GM23248 (cell line): ENCODE results near the gene NCKAP1. TPM values are rescaled to one million over a fixed set of nuclear protein-coding genes. Genes with fewer than 3 reads are reported as not detected.

ENCODE experiments used
- DNase-seq: peaks from one replicate; pipeline ENCODE4 v3.0.0-alpha.2; 2015
- H2AFZ ChIP-seq: fragments of 200-600 bp; sonication (generic); 2 replicates; pipeline ENCODE4 v1.6.1; 2016; ENCODE audit warnings: antibody characterized with exemption
- H3F3A ChIP-seq: fragments of 200-600 bp; sonication (generic); 2 replicates; pipeline ENCODE4 v1.6.1; 2016; ENCODE audit warnings: mild to moderate bottlenecking, antibody characterized with exemption, mixed run types; ENCODE audit not compliant: insufficient read depth
- H3K27ac ChIP-seq: fragments of 200-600 bp; sonication (generic); 2 replicates; pipeline ENCODE4 v1.5.1; 2016; ENCODE audit warnings: mild to moderate bottlenecking
- H3K27me3 ChIP-seq: fragments of 200-600 bp; sonication (generic); replicated peaks from 2 replicates; pipeline ENCODE4 v1.6.1; 2016; ENCODE audit warnings: mild to moderate bottlenecking; ENCODE audit not compliant: insufficient read depth
- H3K36me3 ChIP-seq: fragments of 200-600 bp; sonication (generic); 2 replicates; pipeline ENCODE4 v1.6.1; 2016; ENCODE audit warnings: low read depth, mild to moderate bottlenecking
- H3K4me1 ChIP-seq: fragments of 200-600 bp; sonication (generic); 2 replicates; pipeline ENCODE4 v1.6.1; 2016; ENCODE audit warnings: mild to moderate bottlenecking; ENCODE audit not compliant: insufficient read depth
- H3K4me2 ChIP-seq: fragments of 200-600 bp; sonication (generic); one replicate; pipeline ENCODE4 v1.6.1; 2016; ENCODE audit warnings: mild to moderate bottlenecking; ENCODE audit not compliant: unreplicated experiment
- H3K4me3 ChIP-seq: fragments of 200-600 bp; sonication (generic); 2 replicates; pipeline ENCODE4 v1.5.1; 2016; ENCODE audit warnings: mild to moderate bottlenecking
- H3K79me2 ChIP-seq: fragments of 200-600 bp; sonication (generic); 2 replicates; pipeline ENCODE4 v1.6.1; 2016; ENCODE audit warnings: mild to moderate bottlenecking; ENCODE audit not compliant: insufficient read depth
- H3K9ac ChIP-seq: fragments of 200-600 bp; sonication (generic); 2 replicates; pipeline ENCODE4 v1.6.1; 2016; ENCODE audit warnings: mild to moderate bottlenecking
- H3K9me2 ChIP-seq: fragments of 200-600 bp; sonication (generic); 2 replicates; pipeline ENCODE4 v1.6.1; 2016; ENCODE audit warnings: mixed run types, mild to moderate bottlenecking, moderate library complexity; ENCODE audit not compliant: insufficient read depth
- H3K9me3 ChIP-seq: fragments of 200-600 bp; sonication (generic); one replicate; pipeline ENCODE4 v1.6.1; 2017; ENCODE audit warnings: low read depth
- H4K20me1 ChIP-seq: fragments of 200-600 bp; sonication (generic); 2 replicates; pipeline ENCODE4 v1.6.0; 2016; ENCODE audit not compliant: insufficient read depth
- EZH2 ChIP-seq: fragments of 200-600 bp; sonication (generic); IDR thresholded peaks from 2 replicates; pipeline ENCODE4 v1.6.1; 2018; ENCODE audit warnings: antibody characterized with exemption, mild to moderate bottlenecking; ENCODE audit not compliant: insufficient read depth, poor library complexity, severe bottlenecking
- EZH2phosphoT487 ChIP-seq: fragments of 200-600 bp; sonication (generic); IDR thresholded peaks from 2 replicates; pipeline ENCODE4 v1.6.1; 2018; ENCODE audit warnings: antibody characterized with exemption, moderate library complexity, mild to moderate bottlenecking, low read depth; ENCODE audit not compliant: insufficient read depth
- WGBS, 2 experiments: methylation state at CpG; one replicate each; pipeline ENCODE4 v1.1.6; 2015 to 2017; ENCODE audit warnings: low lambda C conversion rate in 2 of 2, low coverage in 1 of 2; ENCODE audit errors: missing lambda C conversion rate in 2 of 2; 5-methylcytosine and 5-hydroxymethylcytosine counted together
- in situ Hi-C: fragments of 300-500 bp; cut with MboI; formaldehyde crosslinking; loops from 2 replicates; pipeline ENCODE4 v1.15.0; 2020
- polyA plus RNA-seq: library from polyadenylated mRNA; unstranded; fragments of >200 nt; fragmentation: Nextera tagmentation; extraction: Ambion mirVana; gene quantifications from 2 replicates; pipeline ENCODE4 v1.2.1, GENCODE V29; 2016
- total RNA-seq: library from RNA; depleted of rRNA; stranded (reverse); fragments of >200 nt; shearing (Covaris generic); gene quantifications from 2 replicates; pipeline ENCODE4 v1.2.3, GENCODE V29; 2014

Gene NCKAP1
- total and polyA plus RNA-seq, 2 experiments from 2014 or later, result 58.9 to 201 TPM

- TF ChIP-seq EZH2phosphoT487 (no peak), EZH2 (no peak)
- H3K27ac ChIP-seq, result peak overlapping the region; percentile 65; the same call in 1 of the 2 replicates
- peaks cover 42% of the 10 kb centered on the region for H3K36me3 ChIP-seq
- no peak overlapping the region for H3K4me3 ChIP-seq
- H3K4me1 ChIP-seq, result peaks cover 20% of the 10 kb centered on the region
- peaks cover 38% of the 10 kb centered on the region for H3F3A ChIP-seq
- WGBS, 2 experiments, result 98 to 99% methylated on average over 2 of the region's 2 CpGs
- H3K79me2 ChIP-seq, result no peaks in the 10 kb centered on the region; the same call in 1 of the 2 replicates
- no peak overlapping the region for H3K4me2 ChIP-seq
- H3K9me2 ChIP-seq, result no peaks in the 10 kb centered on the region
- no peak for DNase-seq
- H2AFZ ChIP-seq, result no peak overlapping the region
- no peaks in the 10 kb centered on the region for H3K9me3 ChIP-seq
- no peak overlapping the region for H3K9ac ChIP-seq
- in situ Hi-C loops, result no loop called here
- no peaks in the 10 kb centered on the region for H3K27me3 ChIP-seq
- no peaks in the 10 kb centered on the region for H4K20me1 ChIP-seq
Observed at GRCh38 chr2:182916417-182916816, 121.8 kb downstream of the NCKAP1 start.

GRCh38 chr2:182915369-182916326 lies 122.6 kb downstream of the NCKAP1 start:
- no peak overlapping the region for H3K4me3 ChIP-seq
- no peaks in the 10 kb centered on the region; the same call in 1 of the 2 replicates for H3K79me2 ChIP-seq
- H3K9ac ChIP-seq, result no peak overlapping the region
- H3F3A ChIP-seq, result peaks cover 38% of the 10 kb centered on the region
- peak overlapping the region; percentile 65 for H3K27ac ChIP-seq
- H3K4me1 ChIP-seq, result peaks cover 20% of the 10 kb centered on the region
- H3K36me3 ChIP-seq, result peaks cover 46% of the 10 kb centered on the region
- peak; percentile 88 for DNase-seq
- TF ChIP-seq EZH2phosphoT487, result no peak
- TF ChIP-seq EZH2, result no peak
- no peaks in the 10 kb centered on the region for H4K20me1 ChIP-seq
- no peaks in the 10 kb centered on the region for H3K27me3 ChIP-seq
- H3K9me3 ChIP-seq, result no peaks in the 10 kb centered on the region
- no peak overlapping the region for H3K4me2 ChIP-seq
- H3K9me2 ChIP-seq, result no peaks in the 10 kb centered on the region
- H2AFZ ChIP-seq, result no peak overlapping the region
- in situ Hi-C loops, result no loop called here
- 79 to 81% methylated on average over 4 to 6 of the region's 6 CpGs for WGBS, 2 experiments

- Histone ChIP-seq H3K4me1 (peaks cover 20% of the 10 kb centered on the region), H4K20me1 (no peaks in the 10 kb centered on the region), H3K9me3 (no peaks in the 10 kb centered on the region), H2AFZ (no peak overlapping the region), H3K4me2 (no peak overlapping the region), H3F3A (peaks cover 38% of the 10 kb centered on the region), H3K9me2 (no peaks in the 10 kb centered on the region), H3K79me2 (no peaks in the 10 kb centered on the region; the same call in 1 of the 2 replicates), H3K27ac (peak overlapping the region; percentile 65), H3K36me3 (peaks cover 45% of the 10 kb centered on the region), H3K9ac (no peak overlapping the region), H3K27me3 (no peaks in the 10 kb centered on the region), H3K4me3 (no peak overlapping the region)
- TF ChIP-seq EZH2 (no peak), EZH2phosphoT487 (no peak)
- 5 to 13% methylated on average over 1 of the region's 1 CpG for WGBS, 2 experiments
- in situ Hi-C loops, result no loop called here
- no peak for DNase-seq
Observed at GRCh38 chr2:182914852-182915251, 123.4 kb downstream of the NCKAP1 start.

- TF ChIP-seq EZH2phosphoT487 (no peak), EZH2 (no peak)
- in situ Hi-C loops, result no loop called here
- H3K4me1 ChIP-seq, result peaks cover 20% of the 10 kb centered on the region
- no peaks in the 10 kb centered on the region for H4K20me1 ChIP-seq
- H3K9ac ChIP-seq, result no peak overlapping the region
- no peaks in the 10 kb centered on the region for H3K9me2 ChIP-seq
- WGBS, 2 experiments, result 100% methylated on average over 1 of the region's 1 CpG
- H3K4me2 ChIP-seq, result no peak overlapping the region
- H3K27ac ChIP-seq, result no peak overlapping the region
- DNase-seq, result no peak
- H3K9me3 ChIP-seq, result no peaks in the 10 kb centered on the region
- no peaks in the 10 kb centered on the region for H3K79me2 ChIP-seq
- H3K36me3 ChIP-seq, result peaks cover 46% of the 10 kb centered on the region
- no peak overlapping the region for H2AFZ ChIP-seq
- no peaks in the 10 kb centered on the region for H3K27me3 ChIP-seq
- peaks cover 34% of the 10 kb centered on the region for H3F3A ChIP-seq
- no peak overlapping the region for H3K4me3 ChIP-seq
Observed at GRCh38 chr2:182913064-182913463, 125.2 kb downstream of the NCKAP1 start.
